ENCODE results near the gene KLHL26.

DNA sequence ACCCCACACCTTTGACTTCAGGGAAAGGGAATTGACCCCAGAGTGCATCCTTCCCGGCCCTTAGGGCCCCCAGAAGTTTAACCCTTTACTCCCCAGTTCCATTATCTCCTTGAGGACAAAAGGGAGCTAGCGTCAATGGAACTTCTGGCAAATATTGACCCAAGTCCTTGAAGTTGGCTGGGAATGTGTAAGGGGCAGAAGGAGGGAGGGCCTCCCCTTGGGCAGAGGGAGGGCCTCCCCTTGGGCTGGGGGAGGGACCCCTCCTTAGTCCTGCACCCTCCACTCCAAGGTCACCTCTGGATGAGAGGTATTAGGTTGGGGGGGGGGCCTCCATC is 27.1 kb upstream of the KLHL26 start:
- TF ChIP-seq POLR2A (IDR thresholded peaks at IDR 0.05) = no peak
- TF ChIP-seq, protein P1, sequence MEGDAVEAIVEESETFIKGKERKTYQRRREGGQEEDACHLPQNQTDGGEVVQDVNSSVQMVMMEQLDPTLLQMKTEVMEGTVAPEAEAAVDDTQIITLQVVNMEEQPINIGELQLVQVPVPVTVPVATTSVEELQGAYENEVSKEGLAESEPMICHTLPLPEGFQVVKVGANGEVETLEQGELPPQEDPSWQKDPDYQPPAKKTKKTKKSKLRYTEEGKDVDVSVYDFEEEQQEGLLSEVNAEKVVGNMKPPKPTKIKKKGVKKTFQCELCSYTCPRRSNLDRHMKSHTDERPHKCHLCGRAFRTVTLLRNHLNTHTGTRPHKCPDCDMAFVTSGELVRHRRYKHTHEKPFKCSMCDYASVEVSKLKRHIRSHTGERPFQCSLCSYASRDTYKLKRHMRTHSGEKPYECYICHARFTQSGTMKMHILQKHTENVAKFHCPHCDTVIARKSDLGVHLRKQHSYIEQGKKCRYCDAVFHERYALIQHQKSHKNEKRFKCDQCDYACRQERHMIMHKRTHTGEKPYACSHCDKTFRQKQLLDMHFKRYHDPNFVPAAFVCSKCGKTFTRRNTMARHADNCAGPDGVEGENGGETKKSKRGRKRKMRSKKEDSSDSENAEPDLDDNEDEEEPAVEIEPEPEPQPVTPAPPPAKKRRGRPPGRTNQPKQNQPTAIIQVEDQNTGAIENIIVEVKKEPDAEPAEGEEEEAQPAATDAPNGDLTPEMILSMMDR (IDR thresholded peaks at IDR 0.05) = no peak
